D341Med (cell line): ENCODE measurements around the gene NRXN2.

Experiments used
- DNase-seq: peaks from one replicate; pipeline ENCODE4 v3.0.0; 2012; ENCODE audit warnings: low spot score

The NRXN2 gene

GRCh38 chr11:64649291-64649697, 73.7 kb downstream of the NRXN2 start:
- no peak for DNase-seq

- no peak for DNase-seq
Measured at GRCh38 chr11:64648551-64648950, 74.4 kb downstream of the NRXN2 start.

GRCh38 chr11:64647019-64647779, 75.8 kb downstream of the NRXN2 start:
- no peak for DNase-seq

- peak; percentile 64 for DNase-seq
Measured at GRCh38 chr11:64644647-64645275, 78.2 kb downstream of the NRXN2 start.

GRCh38 chr11:64643920-64644646, 78.9 kb downstream of the NRXN2 start:
- DNase-seq = no peak

GRCh38 chr11:64643256-64643881, 79.6 kb downstream of the NRXN2 start:
- DNase-seq = peak; percentile 69

- DNase-seq = no peak
Measured at GRCh38 chr11:64642871-64643255, 80.1 kb downstream of the NRXN2 start.

- DNase-seq = no peak
Measured at GRCh38 chr11:64642418-64642735, 80.6 kb downstream of the NRXN2 start.

- no peak for DNase-seq
Measured at GRCh38 chr11:64641596-64642417, 81.2 kb downstream of the NRXN2 start.

- DNase-seq = no peak
Measured at GRCh38 chr11:64639885-64640284, 83.1 kb downstream of the NRXN2 start.

GRCh38 chr11:64638829-64639228, 84.2 kb downstream of the NRXN2 start:
- DNase-seq = no peak

- peak; percentile 73 for DNase-seq
Measured at GRCh38 chr11:64638018-64638665, 84.9 kb downstream of the NRXN2 start.

- DNase-seq = no peak
Measured at GRCh38 chr11:64637334-64638017, 85.5 kb downstream of the NRXN2 start.

- DNase-seq = no peak
Measured at GRCh38 chr11:64633555-64634159, 89.3 kb downstream of the NRXN2 start.

GRCh38 chr11:64632654-64633053, 90.3 kb downstream of the NRXN2 start:
- DNase-seq = no peak

GRCh38 chr11:64632237-64632636, 90.8 kb downstream of the NRXN2 start:
- no peak for DNase-seq

- no peak for DNase-seq
Measured at GRCh38 chr11:64631675-64632074, 91.3 kb downstream of the NRXN2 start.

- no peak for DNase-seq
Measured at GRCh38 chr11:64629796-64630562, 93.0 kb downstream of the NRXN2 start.

- no peak for DNase-seq
Measured at GRCh38 chr11:64629103-64629502, 93.9 kb downstream of the NRXN2 start.

- DNase-seq = no peak
Measured at GRCh38 chr11:64628596-64628995, 94.4 kb downstream of the NRXN2 start.
